Trophoblast cell (in vitro differentiated cells and primary cell): Measurements from ENCODE around the gene BATF3.

Experiments
- DNase-seq, 2 donors: peaks; one replicate each; pipeline ENCODE4 v3.0.0-alpha.2; 2016
- H2AFZ ChIP-seq: 2 replicates; pipeline ENCODE4 v1.6.1; 2013; ENCODE audit warnings: low read length, moderate library complexity, mild to moderate bottlenecking; ENCODE audit not compliant: insufficient read depth, poor library complexity
- H2AK5ac ChIP-seq: 2 replicates; pipeline ENCODE4 v1.6.1; 2013; ENCODE audit warnings: mild to moderate bottlenecking, low read length
- H2BK120ac ChIP-seq: 2 replicates; pipeline ENCODE4 v1.6.1; 2013; ENCODE audit warnings: low read length, mild to moderate bottlenecking, moderate library complexity; ENCODE audit not compliant: insufficient read depth, poor library complexity
- H2BK12ac ChIP-seq: 2 replicates; pipeline ENCODE4 v1.6.1; 2013; ENCODE audit warnings: mild to moderate bottlenecking, low read length, moderate library complexity
- H2BK5ac ChIP-seq: 2 replicates; pipeline ENCODE4 v1.6.1; 2013; ENCODE audit warnings: low read length, low read depth, moderate library complexity, mild to moderate bottlenecking; ENCODE audit not compliant: poor library complexity
- H3K14ac ChIP-seq: 2 replicates; pipeline ENCODE4 v1.6.1; 2013; ENCODE audit warnings: mild to moderate bottlenecking, low read length
- H3K18ac ChIP-seq: 2 replicates; pipeline ENCODE4 v1.6.1; 2013; ENCODE audit warnings: mild to moderate bottlenecking, low read length
- H3K23ac ChIP-seq: 2 replicates; pipeline ENCODE4 v1.6.1; 2013; ENCODE audit warnings: low read length
- H3K27ac ChIP-seq: 2 replicates; pipeline ENCODE4 v1.5.1; 2013; ENCODE audit warnings: low read depth, mild to moderate bottlenecking, inconsistent platforms, low read length, moderate library complexity
- H3K27me3 ChIP-seq: 2 replicates; pipeline ENCODE4 v1.6.1; 2013; ENCODE audit warnings: inconsistent platforms, mild to moderate bottlenecking, low read length, moderate library complexity; ENCODE audit not compliant: insufficient read depth
- H3K36me3 ChIP-seq, 2 experiments: 1 replicate in 1 of 2; 2 replicates in 1 of 2; pipeline ENCODE4 v1.6.1; 2013; ENCODE audit warnings: low read length in 2 of 2, mild to moderate bottlenecking in 2 of 2, moderate library complexity in 1 of 2; ENCODE audit not compliant: insufficient read depth in 2 of 2, control insufficient read depth in 1 of 2
- H3K4ac ChIP-seq: 2 replicates; pipeline ENCODE4 v1.6.1; 2013; ENCODE audit warnings: low read depth, mild to moderate bottlenecking, low read length, moderate library complexity
- H3K4me1 ChIP-seq, 2 experiments: 1 replicate in 1 of 2; 2 replicates in 1 of 2; pipeline ENCODE4 v1.6.1; 2013; ENCODE audit warnings: low read length in 2 of 2, mild to moderate bottlenecking in 2 of 2, moderate library complexity in 1 of 2; ENCODE audit not compliant: insufficient read depth in 2 of 2, control insufficient read depth in 1 of 2
- H3K4me2 ChIP-seq: 2 replicates; pipeline ENCODE4 v1.6.1; 2013; ENCODE audit warnings: inconsistent platforms, mild to moderate bottlenecking, low read length, moderate library complexity
- H3K4me3 ChIP-seq: 2 replicates; pipeline ENCODE4 v1.5.1; 2013; ENCODE audit warnings: mild to moderate bottlenecking, low read depth, low read length, inconsistent platforms
- H3K79me1 ChIP-seq: one replicate; pipeline ENCODE4 v1.6.1; 2013; ENCODE audit warnings: low read length
- H3K79me2 ChIP-seq: 2 replicates; pipeline ENCODE4 v1.6.1; 2013; ENCODE audit warnings: low read length, mild to moderate bottlenecking; ENCODE audit not compliant: control insufficient read depth, insufficient read depth, poor library complexity
- H3K9ac ChIP-seq: 2 replicates; pipeline ENCODE4 v1.6.1; 2013; ENCODE audit warnings: mild to moderate bottlenecking, low read length
- H3K9me3 ChIP-seq: 2 replicates; pipeline ENCODE4 v1.6.1; 2013; ENCODE audit warnings: low read depth, mild to moderate bottlenecking, control low read depth, inconsistent platforms, low read length; ENCODE audit not compliant: insufficient read depth
- H4K12ac ChIP-seq: 2 replicates; pipeline ENCODE4 v1.6.1; 2013; ENCODE audit warnings: low read depth, mild to moderate bottlenecking, low read length, moderate library complexity
- H4K8ac ChIP-seq: 2 replicates; pipeline ENCODE4 v1.6.1; 2013; ENCODE audit warnings: low read depth, mild to moderate bottlenecking, low read length, moderate library complexity
- H4K91ac ChIP-seq: one replicate; pipeline ENCODE4 v1.6.1; 2013; ENCODE audit warnings: low read depth, mild to moderate bottlenecking, low read length, moderate library complexity
- WGBS: extraction: QIAGEN DNeasy Blood & Tissue Kit; methylation state at CpG from one replicate; pipeline ENCODE4 v1.1.7; 2013; ENCODE audit warnings: missing lambda C conversion rate; ENCODE audit not compliant: insufficient read length, insufficient coverage; ENCODE audit errors: extremely low coverage; 5-methylcytosine and 5-hydroxymethylcytosine counted together

The BATF3 gene

DNA sequence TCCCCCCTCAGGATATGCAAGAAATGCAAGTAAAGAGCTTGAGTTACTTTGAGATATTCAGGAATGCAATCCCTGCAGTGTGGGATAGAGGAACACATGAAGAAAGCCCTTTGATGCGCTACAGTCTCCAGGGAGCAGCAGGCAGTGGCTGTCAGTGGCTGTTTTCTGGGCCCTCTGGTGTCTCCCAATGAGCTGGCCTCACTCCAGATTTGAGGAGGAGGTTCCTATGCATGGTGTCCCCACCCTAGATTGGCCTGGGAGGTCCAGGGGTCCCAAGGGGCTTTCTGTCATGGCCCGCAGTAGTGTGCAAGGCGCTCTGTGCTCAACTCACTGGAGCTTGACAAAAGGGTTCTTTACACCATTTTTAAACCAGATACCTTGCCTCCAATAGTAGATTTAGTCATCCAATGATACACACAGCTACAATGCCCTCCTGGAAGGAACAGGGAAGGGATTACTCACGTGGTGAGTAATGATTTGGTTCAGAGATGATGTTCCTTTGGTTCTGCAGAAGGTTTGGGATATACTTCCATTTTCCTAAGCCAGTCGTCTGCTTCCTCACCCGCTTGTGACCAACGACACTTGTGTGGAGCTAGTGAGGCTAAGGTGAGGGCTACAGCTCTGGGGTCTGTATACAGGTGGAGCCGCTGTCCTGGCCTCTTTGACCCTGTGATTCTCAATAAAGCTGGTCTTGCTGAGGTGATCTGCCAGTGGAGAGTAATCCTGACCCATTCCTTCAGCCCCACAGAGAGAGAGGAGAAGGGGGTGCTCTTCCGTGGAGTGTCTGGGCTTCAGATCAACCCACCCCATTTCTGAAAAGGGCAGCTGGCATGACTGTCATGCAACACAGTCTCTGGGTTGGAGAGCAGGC lies 6.6 kb downstream of the BATF3 start:
- Histone ChIP-seq H3K27ac (no peak overlapping the region), H3K27me3 (peaks cover 2% of the 10 kb centered on the region), H3K14ac (no peak overlapping the region), H2BK12ac (no peak overlapping the region), H3K18ac (no peak overlapping the region), H4K8ac (no peak overlapping the region), H3K79me2 (no peaks in the 10 kb centered on the region), H3K9me3 (no peaks in the 10 kb centered on the region), H3K4me3 (no peak overlapping the region), H3K23ac (no peak overlapping the region), H4K12ac (no peak overlapping the region), H3K36me3 (no peaks in the 10 kb centered on the region), H2BK5ac (no peak overlapping the region), H2AK5ac (no peak overlapping the region), H3K79me1 (no peaks in the 10 kb centered on the region), H3K9ac (no peak overlapping the region), H3K4me1 (no peaks in the 10 kb centered on the region), H2BK120ac (no peak overlapping the region), H3K4me2 (no peak overlapping the region), H2AFZ (no peak overlapping the region), H4K91ac (no peak overlapping the region), H3K4ac (no peak overlapping the region)
- no peak for DNase-seq
- no CpG with 5 or more reads among the region's 9 CpGs for WGBS

- no peak overlapping the region for H2BK12ac ChIP-seq
- H3K4me3 ChIP-seq = no peak overlapping the region
- WGBS = no CpG with 5 or more reads among the region's 9 CpGs
- no peak overlapping the region for H2AK5ac ChIP-seq
- H3K9ac ChIP-seq = no peak overlapping the region
- no peak overlapping the region for H2BK5ac ChIP-seq
- H3K14ac ChIP-seq = no peak overlapping the region
- H3K79me1 ChIP-seq = no peaks in the 10 kb centered on the region
- no peaks in the 10 kb centered on the region for H3K9me3 ChIP-seq
- H3K27ac ChIP-seq = no peak overlapping the region
- no peak for DNase-seq
- H3K79me2 ChIP-seq = no peaks in the 10 kb centered on the region
- H3K4me2 ChIP-seq = no peak overlapping the region
- no peak overlapping the region for H2BK120ac ChIP-seq
- H3K4me1 ChIP-seq = no peaks in the 10 kb centered on the region
- no peak overlapping the region for H2AFZ ChIP-seq
- H3K36me3 ChIP-seq = no peaks in the 10 kb centered on the region
- no peak overlapping the region for H3K4ac ChIP-seq
- H4K12ac ChIP-seq = no peak overlapping the region
- no peak overlapping the region for H4K91ac ChIP-seq
- no peak overlapping the region for H3K18ac ChIP-seq
- H3K27me3 ChIP-seq = no peaks in the 10 kb centered on the region
- H4K8ac ChIP-seq = no peak overlapping the region
- H3K23ac ChIP-seq = no peak overlapping the region
Measured at GRCh38 chr1:212691561-212692071, 8.0 kb downstream of the BATF3 start.

DNA sequence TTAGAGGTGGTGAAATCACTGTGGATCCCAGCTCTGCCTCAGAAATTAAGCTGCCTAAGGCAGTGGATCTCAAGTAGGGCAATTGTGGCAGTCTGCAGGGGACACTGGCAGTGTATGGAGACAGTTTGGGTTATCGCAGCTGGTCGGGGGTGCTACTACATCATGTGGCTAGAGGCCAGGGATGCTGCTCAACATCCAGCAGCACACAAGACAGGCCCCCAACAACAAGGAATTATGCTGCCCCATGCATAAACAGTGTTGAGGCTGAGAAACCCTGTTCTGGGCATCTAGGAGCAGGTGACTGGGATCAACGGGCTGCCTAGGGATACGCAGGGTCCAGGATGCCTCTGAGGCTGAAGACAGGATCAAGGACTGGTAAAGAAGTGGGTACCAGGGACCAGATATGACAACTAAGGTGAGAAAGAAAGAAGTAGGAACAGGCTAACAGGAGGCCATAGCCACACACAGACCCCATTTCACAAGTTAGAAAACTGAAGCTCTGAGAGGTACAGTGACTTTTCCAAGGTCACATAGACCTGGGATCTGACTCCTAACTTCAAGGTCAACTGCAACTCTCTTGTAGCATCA lies 8.7 kb downstream of the BATF3 start:
- Histone ChIP-seq H3K4me1 (no peaks in the 10 kb centered on the region), H3K4ac (no peak overlapping the region), H2BK120ac (no peak overlapping the region), H2AFZ (no peak overlapping the region), H4K12ac (no peak overlapping the region), H4K8ac (no peak overlapping the region), H2BK12ac (no peak overlapping the region), H4K91ac (no peak overlapping the region), H3K79me1 (no peaks in the 10 kb centered on the region), H3K79me2 (no peaks in the 10 kb centered on the region), H3K4me3 (no peak overlapping the region), H2BK5ac (no peak overlapping the region), H3K18ac (no peak overlapping the region), H3K36me3 (no peaks in the 10 kb centered on the region), H2AK5ac (no peak overlapping the region), H3K27me3 (no peaks in the 10 kb centered on the region), H3K9me3 (no peaks in the 10 kb centered on the region), H3K27ac (no peak overlapping the region), H3K23ac (no peak overlapping the region), H3K14ac (no peak overlapping the region), H3K9ac (no peak overlapping the region), H3K4me2 (no peak overlapping the region)
- WGBS = no CpG with 5 or more reads among the region's 4 CpGs
- no peak for DNase-seq

- Histone ChIP-seq H3K9ac (no peak overlapping the region), H3K79me1 (no peaks in the 10 kb centered on the region), H3K27me3 (no peaks in the 10 kb centered on the region), H2AFZ (no peak overlapping the region), H3K4me2 (no peak overlapping the region), H2BK12ac (no peak overlapping the region), H2BK120ac (no peak overlapping the region), H3K9me3 (no peaks in the 10 kb centered on the region), H3K4me3 (no peak overlapping the region), H2AK5ac (no peak overlapping the region), H3K27ac (no peak overlapping the region), H4K12ac (no peak overlapping the region), H4K8ac (no peak overlapping the region), H3K4me1 (no peaks in the 10 kb centered on the region), H3K79me2 (no peaks in the 10 kb centered on the region), H4K91ac (no peak overlapping the region), H3K23ac (peak overlapping the region; percentile 56), H3K4ac (no peak overlapping the region), H3K18ac (no peak overlapping the region), H2BK5ac (no peak overlapping the region), H3K36me3 (no peaks in the 10 kb centered on the region), H3K14ac (no peak overlapping the region)
- WGBS = 100% methylated on average over 3 of the region's 12 CpGs
- peak; percentile 23 to 27 for DNase-seq
Measured at GRCh38 chr1:212689758-212690529, 9.7 kb downstream of the BATF3 start.
